ENCODE data around the gene LENG8.
"Not testable (repeated sequence)": the region's sequence is repeated elsewhere in the genome, so short reads cannot be mapped to it uniquely, and the experiment has no call there.

Gene LENG8

GRCh38 chr19:54489341-54489740 lies 40.3 kb downstream of the LENG8 start:
- no peak for DNase-seq

- DNase-seq: no peak
Measured at GRCh38 chr19:54489766-54490165, 40.8 kb downstream of the LENG8 start.

GRCh38 chr19:54492568-54492967 lies 43.6 kb downstream of the LENG8 start:
- no peak for DNase-seq

- not testable (repeated sequence) for DNase-seq
Measured at GRCh38 chr19:54493056-54493455, 44.1 kb downstream of the LENG8 start.

GRCh38 chr19:54493967-54494585 lies 45.1 kb downstream of the LENG8 start:
- DNase-seq: no peak

GRCh38 chr19:54495284-54495683 lies 46.3 kb downstream of the LENG8 start:
- not testable (repeated sequence) for DNase-seq

- not testable (repeated sequence) for DNase-seq
Measured at GRCh38 chr19:54497747-54498450, 48.9 kb downstream of the LENG8 start.

GRCh38 chr19:54498451-54498772 lies 49.4 kb downstream of the LENG8 start:
- DNase-seq: not testable (repeated sequence)

- DNase-seq: no peak
Measured at GRCh38 chr19:54502518-54503048, 53.6 kb downstream of the LENG8 start, which contains the start of gene LAIR2. Gene LAIR2, plus strand, starts transcription at chr19:54502831. Its CDS starts 88 bp downstream, at chr19:54502919.

- not testable (repeated sequence) for DNase-seq
Measured at GRCh38 chr19:54505542-54505941, 56.5 kb downstream of the LENG8 start.

GRCh38 chr19:54506079-54506478 lies 57.1 kb downstream of the LENG8 start:
- DNase-seq: no peak

GRCh38 chr19:54507038-54507717 lies 58.2 kb downstream of the LENG8 start:
- DNase-seq: not testable (repeated sequence)

GRCh38 chr19:54507824-54508223 lies 58.8 kb downstream of the LENG8 start:
- DNase-seq: no peak

GRCh38 chr19:54508487-54508886 lies 59.5 kb downstream of the LENG8 start:
- DNase-seq: not testable (repeated sequence)

GRCh38 chr19:54509200-54509940 lies 60.4 kb downstream of the LENG8 start:
- DNase-seq: not testable (repeated sequence)
